Measurements from ENCODE around the gene APOA4. TPM values are rescaled to one million over a fixed set of nuclear protein-coding genes. Genes with fewer than 3 reads are reported as not detected.
"Not testable (repeated sequence)": the region's sequence is repeated elsewhere in the genome, so short reads cannot be mapped to it uniquely, and the experiment has no call there.

The APOA4 gene
- total RNA-seq, 1 experiment from 2014 or later, result not detected

DNA sequence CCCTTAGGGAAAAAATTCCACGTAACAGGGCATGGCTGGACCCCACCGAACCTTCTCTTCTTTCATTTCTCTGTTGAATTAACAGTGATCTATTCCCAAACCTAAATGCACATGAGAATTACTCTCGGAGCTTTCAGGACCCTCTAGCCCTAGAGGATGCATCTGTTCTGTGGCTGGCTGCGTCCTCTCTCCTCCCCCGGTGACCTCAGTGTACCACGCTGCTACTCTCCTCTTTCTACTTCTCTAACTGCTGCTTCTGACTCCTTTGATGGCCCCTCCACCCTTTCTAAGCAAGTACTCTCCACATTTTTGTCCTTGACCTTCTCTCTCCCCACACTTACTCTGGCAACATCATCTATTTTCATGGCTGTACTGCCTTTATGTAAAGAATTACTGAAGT lies 26.4 kb upstream of the APOA4 start:
- DNase-seq (ENCODE audit: extremely low read depth, low read depth), result no peak

DNA sequence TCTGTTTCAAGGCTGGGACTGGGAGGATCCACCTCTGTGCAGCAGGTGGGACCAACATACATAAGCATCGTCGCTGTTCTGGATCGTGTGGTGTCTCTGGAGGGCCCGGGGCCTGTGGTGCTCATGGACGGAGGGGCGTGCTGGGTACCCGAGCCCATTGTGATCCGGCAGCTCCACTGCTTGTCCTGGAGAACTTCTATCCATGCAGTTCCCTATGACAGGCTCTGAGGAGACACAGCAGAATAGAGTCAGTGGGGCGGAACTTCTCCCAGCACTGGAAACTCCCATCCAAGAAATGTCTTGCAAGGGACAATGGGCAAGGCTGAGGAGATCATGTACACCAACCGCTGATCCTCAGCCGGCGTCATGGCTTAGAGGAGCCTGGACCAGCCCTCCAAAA lies 26.0 kb upstream of the APOA4 start:
- DNase-seq (ENCODE audit: extremely low read depth, low read depth), result no peak

DNA sequence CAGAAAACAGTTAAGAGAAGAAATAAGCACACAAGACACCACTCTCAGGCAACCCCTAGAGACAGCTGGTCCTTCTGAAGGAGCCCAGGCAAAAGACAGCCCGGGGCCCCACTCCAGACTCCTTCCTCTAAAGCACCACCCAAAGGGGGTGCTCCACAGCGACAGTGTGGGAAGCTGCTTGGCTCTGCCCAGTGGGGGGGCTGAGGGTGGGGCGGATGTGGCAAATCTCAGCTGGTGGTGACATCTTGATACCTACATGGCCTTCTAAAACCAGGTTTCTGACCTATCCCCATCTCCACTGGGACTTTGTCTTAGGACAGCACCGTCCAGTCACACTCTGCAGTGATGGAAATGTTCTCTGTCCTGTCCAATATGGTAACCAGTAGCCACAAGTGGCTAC lies 24.5 kb upstream of the APOA4 start:
- no peak for DNase-seq (ENCODE audit: extremely low read depth, low read depth)

DNA sequence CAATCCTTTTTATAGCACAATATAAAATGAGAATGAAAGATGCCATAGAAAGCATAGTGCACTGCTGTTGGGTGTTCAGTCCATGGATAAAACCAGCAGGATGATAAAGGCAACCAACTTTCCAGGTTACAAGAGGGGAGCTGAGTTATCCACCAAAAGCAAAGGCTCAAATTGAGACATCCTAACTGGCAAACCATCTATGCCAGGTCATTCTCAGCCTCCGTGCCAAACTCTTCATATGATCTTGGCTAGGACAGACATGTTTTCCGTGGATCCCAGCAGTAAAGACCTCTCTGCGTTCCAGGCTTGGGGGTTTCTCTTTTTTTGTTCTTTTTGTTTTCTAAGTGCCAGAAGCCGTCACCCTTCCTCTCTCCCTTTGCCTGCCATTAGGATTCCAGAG lies 21.6 kb upstream of the APOA4 start:
- DNase-seq (ENCODE audit: extremely low read depth, low read depth), result no peak

DNA sequence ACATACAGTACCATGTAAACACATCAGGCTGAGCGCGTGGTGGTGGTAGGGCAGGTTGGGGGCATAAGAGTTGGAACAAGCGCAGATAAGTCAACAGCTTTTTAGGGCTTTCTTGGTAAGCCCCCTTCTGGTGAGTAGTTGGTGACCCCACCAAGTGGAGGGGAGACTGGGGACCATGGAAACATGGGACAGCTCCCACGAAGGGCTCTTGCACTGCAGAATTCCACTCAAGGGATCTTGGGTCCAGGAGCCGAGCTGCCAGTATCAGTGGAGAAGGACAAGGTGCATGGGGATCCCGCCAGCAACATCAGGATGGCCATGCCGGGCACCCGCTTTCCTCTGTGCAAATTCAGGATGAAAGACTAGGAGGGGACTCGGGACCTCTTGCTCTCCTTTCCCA lies 20.6 kb upstream of the APOA4 start:
- no peak for DNase-seq (ENCODE audit: extremely low read depth, low read depth)

DNA sequence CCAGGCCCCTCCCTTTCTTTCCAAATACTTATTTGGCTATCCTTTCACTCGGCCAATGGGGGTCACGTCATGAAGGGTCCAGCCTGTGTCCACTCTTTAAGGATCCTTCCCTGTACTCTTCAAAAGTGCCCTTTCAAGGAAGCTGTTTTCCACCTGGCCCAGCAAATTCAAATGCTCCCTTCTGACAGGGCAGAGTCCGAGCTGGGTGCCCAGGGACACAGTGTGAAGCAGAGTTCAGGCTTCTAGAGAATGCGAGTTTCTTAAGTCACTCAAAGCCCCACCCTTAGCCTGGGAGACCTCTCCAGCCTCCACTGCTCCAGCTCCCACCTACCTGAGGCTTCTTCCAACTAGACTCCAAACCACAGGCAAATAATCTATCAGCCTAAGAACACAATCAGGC lies 19.8 kb upstream of the APOA4 start:
- no peak for DNase-seq (ENCODE audit: extremely low read depth, low read depth)

DNA sequence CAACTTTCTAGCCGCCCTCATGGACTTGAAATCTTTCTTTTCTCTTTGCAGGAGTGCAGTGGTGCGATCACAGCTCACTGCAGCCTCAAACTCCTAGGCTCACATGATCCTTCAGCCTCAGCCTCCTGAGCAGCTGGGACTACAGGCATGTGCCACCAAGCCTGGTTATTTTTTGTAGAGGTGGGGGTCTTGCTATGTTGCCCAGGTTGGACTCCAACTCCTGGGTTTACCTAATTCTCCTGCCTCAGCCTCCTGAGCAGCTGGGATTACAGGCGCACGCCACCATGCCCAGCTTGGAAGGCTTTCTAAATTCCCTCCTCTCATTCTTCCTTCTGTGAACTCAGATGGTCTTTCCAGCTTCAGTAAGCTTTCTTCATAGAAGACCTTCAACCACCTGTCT lies 19.0 kb upstream of the APOA4 start:
- DNase-seq (ENCODE audit: extremely low read depth, low read depth), result no peak

DNA sequence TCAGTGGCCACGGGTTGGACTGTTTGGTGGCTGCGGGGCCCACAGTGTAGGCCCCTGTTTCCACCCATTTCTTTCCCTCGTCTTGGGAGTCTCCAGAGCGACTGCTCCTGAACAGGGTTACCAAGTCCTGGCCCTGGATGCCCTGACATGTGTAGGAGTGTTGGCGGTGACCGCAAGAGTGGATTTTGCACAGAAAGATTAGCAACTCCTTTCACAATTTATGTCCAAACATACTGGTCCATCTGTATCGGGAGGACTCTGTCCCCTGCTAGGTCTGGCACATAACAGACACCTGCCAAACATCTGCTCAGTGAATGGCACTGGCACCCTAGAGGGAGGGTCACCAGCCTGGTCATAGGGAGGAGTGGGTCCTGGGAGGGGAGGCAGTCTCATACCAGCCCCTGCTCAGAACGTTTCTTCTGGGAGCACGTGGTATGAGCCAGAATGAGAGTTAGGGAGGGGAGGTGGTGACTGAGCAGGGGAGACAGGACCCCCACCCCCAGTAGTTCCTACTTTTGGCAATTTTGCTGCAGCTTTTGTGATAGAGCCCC lies 17.7 kb upstream of the APOA4 start:
- DNase-seq (ENCODE audit: extremely low read depth, low read depth), result no peak

DNA sequence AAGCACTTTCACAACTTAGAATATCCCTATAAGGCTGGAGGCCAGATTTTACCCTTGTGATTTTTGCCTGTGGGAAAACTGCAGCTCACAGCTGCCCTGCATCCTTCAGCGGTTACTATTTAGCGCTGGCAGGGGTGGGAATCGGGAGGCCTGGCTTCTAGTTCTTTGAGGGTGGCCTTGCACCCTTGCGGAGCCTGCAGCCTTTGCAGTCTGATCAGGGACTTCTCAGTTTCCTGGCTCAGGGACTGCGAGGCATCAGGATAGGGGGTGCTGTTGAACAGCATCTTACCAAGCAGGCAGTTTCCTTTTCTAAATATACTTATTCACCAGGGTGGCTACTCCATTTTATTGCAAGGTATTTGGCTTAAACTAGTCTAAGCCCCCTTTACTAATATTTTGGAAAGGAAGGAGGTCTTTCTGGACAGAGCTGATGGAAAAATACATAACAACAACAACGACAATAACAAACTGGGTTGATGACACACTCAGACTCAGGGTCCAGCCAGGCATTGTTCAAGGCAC lies 17.2 kb upstream of the APOA4 start:
- DNase-seq (ENCODE audit: extremely low read depth, low read depth), result no peak

DNA sequence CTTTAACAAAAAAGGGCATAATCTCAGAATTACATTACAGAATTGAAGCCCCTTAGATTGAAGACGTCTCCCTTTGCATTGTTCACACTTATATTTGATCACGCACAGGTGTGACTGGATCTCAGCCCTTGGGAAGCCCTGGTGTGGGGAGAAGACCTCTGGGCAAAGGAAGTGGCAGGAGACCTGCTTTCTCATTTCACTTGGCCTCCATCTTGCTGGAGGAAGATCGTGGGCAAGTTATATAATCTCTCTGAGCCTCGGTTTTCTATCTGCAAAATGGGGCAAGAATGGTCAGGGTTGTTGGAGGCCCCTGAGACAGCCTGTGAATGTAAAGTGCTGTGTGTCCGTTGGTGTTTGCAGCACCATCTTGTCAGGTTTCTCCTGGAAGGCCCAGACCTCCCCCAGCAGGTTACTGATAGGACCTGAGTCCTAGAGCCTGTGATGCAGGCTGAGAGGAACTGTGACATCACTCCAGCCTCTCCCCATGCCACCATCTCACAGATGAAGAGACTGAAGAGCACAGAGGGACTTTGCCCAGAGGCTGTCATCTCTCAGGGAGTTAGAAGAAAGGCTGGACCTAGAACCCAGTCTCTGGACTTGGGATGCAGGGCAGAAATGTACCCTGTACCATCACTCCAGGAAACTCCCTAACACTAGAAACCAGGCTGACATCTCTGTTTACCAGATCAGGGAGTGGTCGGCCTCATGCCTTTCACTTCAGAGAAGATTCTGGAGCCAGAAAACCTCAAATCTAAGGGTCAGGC lies 15.4 kb upstream of the APOA4 start:
- DNase-seq (ENCODE audit: extremely low read depth, low read depth), result no peak

DNA sequence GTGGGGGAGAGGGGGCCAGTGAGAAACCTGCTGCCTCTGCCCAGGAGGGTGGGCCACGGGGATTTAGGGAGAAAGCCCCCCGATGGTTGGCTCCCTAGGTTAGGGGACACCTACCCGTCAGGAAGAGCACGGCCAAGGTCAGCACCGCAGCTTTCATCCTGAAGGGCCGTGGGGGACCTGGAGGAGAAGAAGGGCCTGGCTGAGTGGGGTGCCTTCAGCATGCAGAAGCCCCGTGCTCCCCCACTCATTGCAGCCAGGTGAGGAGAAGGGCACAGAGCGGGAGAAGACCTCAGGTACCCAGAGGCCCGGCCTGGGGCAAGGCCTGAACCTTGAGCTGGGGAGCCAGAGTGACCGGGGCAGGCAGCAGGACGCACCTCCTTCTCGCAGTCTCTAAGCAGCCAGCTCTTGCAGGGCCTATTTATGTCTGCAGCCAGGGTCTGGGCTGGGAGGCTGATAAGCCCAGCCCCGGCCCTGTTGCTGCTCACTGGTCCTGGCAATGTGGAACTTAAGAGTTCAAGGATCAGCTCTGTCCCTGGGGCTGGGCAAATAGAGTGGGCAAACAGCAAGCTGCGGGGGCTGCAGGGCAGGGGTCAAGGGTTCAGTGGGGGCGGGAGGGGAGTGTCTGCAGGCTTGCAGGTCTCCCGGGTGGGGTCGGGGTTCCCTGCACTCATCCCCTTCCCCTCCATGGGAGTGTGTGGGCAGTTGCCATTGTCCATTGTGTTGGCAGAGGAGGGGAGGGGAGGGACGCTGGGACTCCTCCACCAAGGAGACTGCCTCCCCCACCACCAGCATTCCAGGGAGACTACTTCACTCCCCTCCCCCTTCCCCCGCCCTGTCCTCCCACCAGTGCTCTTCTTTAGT lies 14.4 kb upstream of the APOA4 start, which contains the start of gene APOA1:
Gene APOA1, minus strand, starts transcription at position 392 of the 861 bp plus-strand sequence. Its CDS starts 235 bp downstream, at position 157.
- DNase-seq (ENCODE audit: extremely low read depth, low read depth), result no peak

DNA sequence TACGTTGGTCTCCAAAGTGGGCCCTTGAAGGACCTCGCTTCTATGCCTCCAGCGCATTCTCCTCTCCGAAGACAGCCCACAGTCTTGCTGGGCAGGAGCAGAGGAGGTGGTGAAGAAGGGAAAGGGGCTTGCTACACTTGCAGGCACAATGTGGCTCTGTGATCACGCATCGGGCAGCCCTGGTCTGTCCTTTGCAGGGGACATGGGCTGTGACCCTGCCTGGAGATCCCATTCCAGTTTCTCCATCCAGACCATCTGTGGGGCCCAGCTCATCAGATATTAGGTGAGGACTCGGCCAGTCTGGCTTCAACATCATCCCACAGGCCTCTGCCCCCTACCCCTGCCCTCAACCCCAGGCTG lies 13.5 kb upstream of the APOA4 start:
- no peak for DNase-seq (ENCODE audit: extremely low read depth, low read depth)

DNA sequence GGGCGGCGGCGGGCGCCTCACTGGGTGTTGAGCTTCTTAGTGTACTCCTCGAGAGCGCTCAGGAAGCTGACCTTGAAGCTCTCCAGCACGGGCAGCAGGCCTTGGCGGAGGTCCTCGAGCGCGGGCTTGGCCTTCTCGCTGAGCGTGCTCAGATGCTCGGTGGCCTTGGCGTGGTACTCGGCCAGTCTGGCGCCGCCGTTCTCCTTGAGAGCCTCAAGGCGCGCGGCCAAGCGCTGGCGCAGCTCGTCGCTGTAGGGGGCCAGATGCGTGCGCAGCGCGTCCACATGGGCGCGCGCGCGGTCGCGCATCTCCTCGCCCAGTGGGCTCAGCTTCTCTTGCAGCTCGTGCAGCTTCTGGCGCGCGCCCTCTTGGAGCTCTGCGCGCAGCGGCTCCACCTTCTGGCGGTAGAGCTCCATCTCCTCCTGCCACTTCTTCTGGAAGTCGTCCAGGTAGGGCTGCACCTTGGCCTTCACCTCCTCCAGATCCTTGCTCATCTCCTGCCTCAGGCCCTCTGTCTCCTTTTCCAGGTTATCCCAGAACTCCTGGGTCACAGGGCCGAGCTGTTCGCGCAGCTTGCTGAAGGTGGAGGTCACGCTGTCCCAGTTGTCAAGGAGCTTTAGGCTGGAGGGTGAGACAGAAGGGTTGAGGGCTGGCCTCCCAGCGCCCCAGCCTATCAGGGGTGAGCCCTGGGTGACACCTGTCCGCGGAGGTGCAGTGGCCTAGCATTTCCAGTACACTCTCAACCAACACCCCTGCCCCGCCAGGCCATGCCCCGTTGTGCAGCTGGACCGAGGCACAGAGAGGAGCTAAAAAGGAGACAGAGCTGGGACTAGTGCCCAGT lies 12.9 kb upstream of the APOA4 start:
- peak; percentile 77 for DNase-seq (ENCODE audit: extremely low read depth, low read depth)

DNA sequence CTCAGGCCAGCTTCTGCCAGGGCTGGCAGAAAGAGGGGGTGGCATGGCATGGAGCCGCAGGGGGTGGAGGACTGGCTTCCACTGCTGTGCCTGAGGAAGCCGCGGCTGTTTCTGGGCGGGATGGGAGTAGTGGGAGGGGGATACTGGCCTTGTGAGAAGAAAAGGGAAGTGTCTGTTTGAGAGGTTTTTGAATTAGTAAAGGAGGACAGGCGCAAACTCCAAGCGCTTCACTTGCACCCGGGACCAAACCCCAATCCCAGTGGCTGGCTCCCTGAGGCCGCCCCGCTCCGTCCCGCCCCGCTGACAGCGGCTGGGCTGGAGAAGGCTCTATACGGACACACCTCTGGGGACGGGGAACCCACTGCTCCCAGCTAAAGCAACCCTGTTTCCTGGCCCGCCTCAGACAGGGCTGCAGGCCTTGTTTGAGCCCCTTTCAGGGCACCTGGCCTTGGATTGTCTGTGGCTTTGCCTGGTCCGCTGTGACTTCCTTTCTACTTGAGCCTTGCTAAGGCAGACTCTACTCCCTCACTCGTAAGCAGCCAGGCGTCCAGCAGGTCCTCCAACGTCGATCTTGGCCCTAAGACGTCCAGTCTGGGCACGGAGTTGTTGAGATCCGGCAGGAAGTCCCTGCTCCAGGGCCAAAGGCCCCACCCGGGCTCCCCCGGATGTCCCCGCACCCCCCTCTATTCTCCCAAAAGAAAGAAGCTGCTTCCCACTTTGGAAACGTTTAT lies 12.1 kb upstream of the APOA4 start:
- DNase-seq (ENCODE audit: extremely low read depth, low read depth), result no peak

DNA sequence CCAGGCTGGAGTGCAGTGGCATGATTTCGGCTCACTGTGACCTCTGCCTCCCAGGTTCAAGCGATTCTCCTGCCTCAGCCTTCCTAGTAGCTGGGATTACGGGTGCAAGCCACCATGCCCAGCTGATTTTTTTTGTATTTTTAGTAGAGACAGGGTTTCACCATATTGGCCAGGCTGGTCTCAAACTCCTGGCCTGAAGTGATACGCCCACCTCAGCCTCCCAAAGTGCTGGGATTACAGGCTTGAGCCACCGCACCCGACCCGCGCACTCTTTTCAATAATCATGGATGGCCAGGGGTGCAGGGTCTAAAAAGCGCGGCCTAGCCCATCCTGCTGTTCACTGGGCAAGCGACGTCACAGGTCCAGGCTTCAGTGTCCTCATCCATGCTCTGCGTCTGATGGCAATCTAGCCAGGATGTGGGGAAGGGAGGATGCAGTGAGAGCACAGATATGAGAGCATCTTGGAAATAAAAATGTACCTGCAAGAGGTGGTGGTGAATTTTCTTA lies 11.5 kb upstream of the APOA4 start:
- not testable (repeated sequence) for DNase-seq (ENCODE audit: extremely low read depth, low read depth)

DNA sequence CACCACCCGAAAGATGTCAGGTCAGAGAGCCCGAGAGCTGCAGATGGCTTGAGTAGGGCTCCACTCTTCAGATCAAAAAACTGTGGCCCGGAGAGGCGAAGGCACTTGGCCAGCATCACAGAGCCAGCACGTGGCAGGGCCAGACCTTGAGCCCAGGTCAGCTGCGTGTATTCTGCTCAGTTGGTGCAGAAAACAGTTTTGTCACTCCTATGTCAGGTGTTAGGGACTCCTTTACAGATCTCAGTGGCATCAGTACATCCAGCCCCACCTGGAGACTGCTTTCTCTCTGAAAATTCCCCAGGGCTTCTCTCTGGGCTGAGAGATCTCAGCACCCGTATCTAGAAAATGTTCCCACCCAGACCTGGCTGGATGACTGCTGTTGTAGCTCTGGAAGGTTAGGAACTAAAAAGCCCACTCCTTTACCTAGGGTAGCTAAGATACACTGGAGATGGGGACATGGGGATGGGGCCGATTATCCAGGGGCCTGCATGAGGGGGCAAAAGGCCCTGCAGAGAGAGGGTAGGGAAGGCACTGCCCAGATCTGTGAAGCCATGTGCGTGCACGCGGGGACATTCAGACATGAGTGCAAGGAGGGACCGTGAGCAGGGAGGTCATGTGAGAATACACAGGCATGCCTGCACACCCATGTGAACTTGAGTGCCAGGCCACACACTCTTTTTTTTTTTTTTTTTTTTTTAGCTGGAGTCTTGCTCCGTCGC lies 10.9 kb upstream of the APOA4 start:
- no peak for DNase-seq (ENCODE audit: extremely low read depth, low read depth)

DNA sequence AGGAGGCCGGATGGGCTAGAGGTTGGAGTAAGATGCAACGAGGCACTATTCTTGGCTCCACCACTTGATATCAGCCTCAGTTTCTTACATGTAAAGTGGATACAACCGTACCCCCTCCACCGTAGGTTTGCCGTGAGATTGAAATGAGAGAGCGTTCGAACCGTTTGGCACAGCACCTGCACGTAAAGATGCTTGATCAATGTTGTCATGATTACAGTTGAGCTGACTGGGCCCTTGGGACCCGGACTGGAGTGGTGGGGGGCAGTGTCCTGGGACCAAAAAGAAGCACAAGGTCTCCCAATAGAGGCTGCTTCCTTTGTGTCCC lies 10.3 kb upstream of the APOA4 start:
- DNase-seq (ENCODE audit: extremely low read depth, low read depth), result no peak

DNA sequence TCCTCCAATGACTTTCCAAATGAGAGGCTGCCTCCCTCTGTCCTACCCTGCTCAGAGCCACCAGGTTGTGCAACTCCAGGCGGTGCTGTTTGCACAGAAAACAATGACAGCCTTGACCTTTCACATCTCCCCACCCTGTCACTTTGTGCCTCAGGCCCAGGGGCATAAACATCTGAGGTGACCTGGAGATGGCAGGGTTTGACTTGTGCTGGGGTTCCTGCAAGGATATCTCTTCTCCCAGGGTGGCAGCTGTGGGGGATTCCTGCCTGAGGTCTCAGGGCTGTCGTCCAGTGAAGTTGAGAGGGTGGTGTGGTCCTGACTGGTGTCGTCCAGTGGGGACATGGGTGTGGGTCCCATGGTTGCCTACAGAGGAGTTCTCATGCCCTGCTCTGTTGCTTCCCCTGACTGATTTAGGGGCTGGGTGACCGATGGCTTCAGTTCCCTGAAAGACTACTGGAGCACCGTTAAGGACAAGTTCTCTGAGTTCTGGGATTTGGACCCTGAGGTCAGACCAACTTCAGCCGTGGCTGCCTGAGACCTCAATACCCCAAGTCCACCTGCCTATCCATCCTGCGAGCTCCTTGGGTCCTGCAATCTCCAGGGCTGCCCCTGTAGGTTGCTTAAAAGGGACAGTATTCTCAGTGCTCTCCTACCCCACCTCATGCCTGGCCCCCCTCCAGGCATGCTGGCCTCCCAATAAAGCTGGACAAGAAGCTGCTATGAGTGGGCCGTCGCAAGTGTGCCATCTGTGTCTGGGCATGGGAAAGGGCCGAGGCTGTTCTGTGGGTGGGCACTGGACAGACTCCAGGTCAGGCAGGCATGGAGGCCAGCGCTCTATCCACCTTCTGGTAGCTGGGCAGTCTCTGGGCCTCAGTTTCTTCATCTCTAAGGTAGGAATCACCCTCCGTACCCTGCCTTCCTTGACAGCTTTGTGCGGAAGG lies 9.5 kb upstream of the APOA4 start:
- DNase-seq (ENCODE audit: extremely low read depth, low read depth), result no peak
